Prostate gland (tissue), 2 donors: ENCODE data around the gene MMP23B. TPM values are rescaled to one million over a fixed set of nuclear protein-coding genes. Genes with fewer than 3 reads are reported as not detected.
A peak's percentile ranks its signal among the peaks of the same experiment; 100 is the strongest.
"Not testable (repeated sequence)": the region's sequence is repeated elsewhere in the genome, so short reads cannot be mapped to it uniquely, and the experiment has no call there.

Experiments
- DNase-seq: peaks from one replicate; pipeline ENCODE4 v3.0.0-alpha.2; 2019; ENCODE audit warnings: low spot score
- H3K27ac ChIP-seq, 2 donors: fragments of 200-600 bp; sonication (generic); 2 replicates each; pipeline ENCODE4 v1.5.1; 2017 to 2019
- H3K27me3 ChIP-seq: fragments of 200-600 bp; sonication (generic); replicated peaks from 2 replicates; pipeline ENCODE4 v1.5.1; 2019; ENCODE audit not compliant: insufficient read depth
- H3K36me3 ChIP-seq, 2 donors: fragments of 200-600 bp; sonication (generic); 1 replicate in 1 of 2; 2 replicates in 1 of 2; pipeline versions ENCODE4 v1.5.1 to v1.8.1; 2017 to 2019
- H3K4me1 ChIP-seq: fragments of 200-600 bp; sonication (generic); replicated peaks from 2 replicates; pipeline ENCODE4 v1.5.1; 2019
- H3K4me3 ChIP-seq, 2 donors: fragments of 200-600 bp; sonication (generic); 2 replicates each; pipeline ENCODE4 v1.5.1; 2017 to 2019
- H3K9me3 ChIP-seq: fragments of 200-600 bp; sonication (generic); 2 replicates; pipeline ENCODE4 v1.5.1; 2017
- POLR2A ChIP-seq: fragments of 450-650 bp; IDR thresholded peaks from one replicate; pipeline ENCODE4 v1.6.1; 2016; ENCODE audit warnings: antibody characterized with exemption, mild to moderate bottlenecking
- POLR2AphosphoS5 ChIP-seq: sonication (generic); formaldehyde crosslinking; IDR thresholded peaks from one replicate; pipeline ENCODE4 v1.6.1; 2017; ENCODE audit warnings: antibody characterized with exemption
- WGBS: methylation state at CpG from one replicate; pipeline ENCODE4 v1.1.5; 2018; 5-methylcytosine and 5-hydroxymethylcytosine counted together
- intact Hi-C: fragments of 100-400 bp; cut with DNase I; formaldehyde crosslinking; loops from one replicate; pipeline ENCODE4 v1.14.2; 2022
- total RNA-seq, 2 donors: library from RNA; depleted of rRNA; stranded (reverse); fragments of >200 nt; gene quantifications; one replicate each; pipeline ENCODE4 v1.1.0, GENCODE V29; 2016
- TF ChIP-seq, protein P1 (sequence below), 4 experiments: fragments of 200-600 bp in 2 of 4; fragments of 450-650 bp in 2 of 4; sonication (generic) in 2 of 4; IDR thresholded peaks; 1 replicate in 3 of 4; 2 replicates in 1 of 4; pipeline ENCODE4 v1.5.1; 2016 to 2019; ENCODE audit warnings: antibody characterized with exemption in 4 of 4, mild to moderate bottlenecking in 2 of 4, moderate library complexity in 2 of 4

The MMP23B gene
- total RNA-seq, 2 donors from 2014 or later: 4.4 to 55.4 TPM

DNA sequence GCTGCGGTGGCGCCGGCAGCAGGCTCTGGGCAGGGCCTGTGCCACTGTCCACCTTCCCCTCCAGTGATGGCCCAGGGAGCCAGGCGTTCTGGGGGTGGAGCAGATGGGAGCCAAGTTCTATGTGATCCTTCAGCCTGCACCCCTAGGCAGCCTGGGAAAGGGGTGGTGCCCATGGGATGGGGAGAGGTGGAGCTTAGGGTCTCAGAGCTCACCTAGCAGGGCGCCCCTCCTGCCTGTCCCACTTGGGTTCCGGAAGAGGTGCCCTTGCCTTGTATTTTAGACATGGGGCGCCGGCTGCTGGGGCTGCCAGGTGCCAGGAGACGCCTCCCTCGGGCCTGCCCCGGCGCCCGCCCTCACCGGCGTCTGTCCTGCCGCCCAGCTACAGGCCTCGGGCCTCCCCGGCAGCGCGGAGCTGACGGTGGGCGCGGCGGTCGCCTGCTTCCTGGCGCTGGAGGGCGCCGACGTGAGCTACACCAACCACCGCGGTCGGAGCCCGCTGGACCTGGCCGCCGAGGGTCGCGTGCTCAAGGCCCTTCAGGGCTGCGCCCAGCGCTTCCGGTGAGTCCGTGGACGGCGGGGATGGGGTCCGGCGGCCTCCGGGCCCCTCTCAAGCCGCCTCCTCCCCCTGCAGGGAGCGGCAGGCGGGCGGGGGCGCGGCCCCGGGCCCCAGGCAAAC lies 3.1 kb upstream of the MMP23B start:
- peaks cover 9% of the 10 kb centered on the region for H3K27me3 ChIP-seq
- no peak overlapping the region for H3K27ac ChIP-seq
- H3K36me3 ChIP-seq: no peaks in the 10 kb centered on the region
- intact Hi-C loops: loop anchor here (10.0 kb wide), 1 partner anchor 46 kb away; no protein-coding TSS in a partner anchor
- H3K4me1 ChIP-seq: no peaks in the 10 kb centered on the region
- TF ChIP-seq POLR2A (no peak), POLR2AphosphoS5 (no peak)
- TF ChIP-seq, protein P1, sequence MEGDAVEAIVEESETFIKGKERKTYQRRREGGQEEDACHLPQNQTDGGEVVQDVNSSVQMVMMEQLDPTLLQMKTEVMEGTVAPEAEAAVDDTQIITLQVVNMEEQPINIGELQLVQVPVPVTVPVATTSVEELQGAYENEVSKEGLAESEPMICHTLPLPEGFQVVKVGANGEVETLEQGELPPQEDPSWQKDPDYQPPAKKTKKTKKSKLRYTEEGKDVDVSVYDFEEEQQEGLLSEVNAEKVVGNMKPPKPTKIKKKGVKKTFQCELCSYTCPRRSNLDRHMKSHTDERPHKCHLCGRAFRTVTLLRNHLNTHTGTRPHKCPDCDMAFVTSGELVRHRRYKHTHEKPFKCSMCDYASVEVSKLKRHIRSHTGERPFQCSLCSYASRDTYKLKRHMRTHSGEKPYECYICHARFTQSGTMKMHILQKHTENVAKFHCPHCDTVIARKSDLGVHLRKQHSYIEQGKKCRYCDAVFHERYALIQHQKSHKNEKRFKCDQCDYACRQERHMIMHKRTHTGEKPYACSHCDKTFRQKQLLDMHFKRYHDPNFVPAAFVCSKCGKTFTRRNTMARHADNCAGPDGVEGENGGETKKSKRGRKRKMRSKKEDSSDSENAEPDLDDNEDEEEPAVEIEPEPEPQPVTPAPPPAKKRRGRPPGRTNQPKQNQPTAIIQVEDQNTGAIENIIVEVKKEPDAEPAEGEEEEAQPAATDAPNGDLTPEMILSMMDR (IDR thresholded peaks at IDR 0.05): no peak
- no peak for DNase-seq
- H3K9me3 ChIP-seq: no peaks in the 10 kb centered on the region
- 79% methylated on average over 44 of the region's 53 CpGs for WGBS
- H3K4me3 ChIP-seq: no peak overlapping the region

DNA sequence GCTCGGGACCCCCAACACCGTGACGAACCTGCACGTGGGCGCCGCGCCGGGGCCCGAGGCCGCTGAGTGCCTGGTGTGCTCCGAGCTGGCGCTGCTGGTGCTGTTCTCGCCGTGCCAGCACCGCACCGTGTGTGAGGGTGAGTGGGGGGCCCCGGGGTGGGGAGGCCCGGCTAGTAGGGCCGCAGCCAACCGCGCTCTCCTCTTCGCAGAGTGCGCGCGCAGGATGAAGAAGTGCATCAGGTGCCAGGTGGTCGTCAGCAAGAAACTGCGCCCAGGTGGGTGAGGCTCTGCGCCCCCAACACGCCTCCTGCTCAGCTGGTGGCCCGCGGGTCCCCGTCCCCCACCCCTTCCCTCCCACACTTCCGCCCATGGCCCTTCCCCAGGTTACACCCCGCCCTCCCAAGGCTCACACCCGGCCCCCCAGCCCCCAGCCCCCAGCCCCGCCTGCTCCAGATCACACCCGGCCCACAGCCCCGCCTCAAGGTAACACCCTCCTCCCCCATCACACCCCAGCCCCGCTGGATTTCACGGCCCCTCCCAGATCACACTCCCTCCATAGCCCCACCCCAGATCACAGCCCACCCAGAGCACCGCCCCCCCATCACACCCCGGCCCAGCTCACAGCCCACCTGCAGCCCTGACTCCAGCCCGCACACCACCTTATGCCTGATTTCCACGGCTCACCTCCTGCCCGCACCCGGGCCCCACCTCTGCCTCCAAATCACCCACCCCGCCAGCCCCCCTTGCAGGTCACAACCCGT lies 2.4 kb upstream of the MMP23B start:
- peaks cover 9% of the 10 kb centered on the region for H3K27me3 ChIP-seq
- no peak overlapping the region for H3K27ac ChIP-seq
- no peaks in the 10 kb centered on the region for H3K36me3 ChIP-seq
- TF ChIP-seq, protein P1 (IDR thresholded peaks at IDR 0.05): no peak
- TF ChIP-seq POLR2AphosphoS5 (no peak), POLR2A (no peak)
- no peak overlapping the region for H3K4me3 ChIP-seq
- no peak for DNase-seq
- WGBS: 69% methylated on average over 40 of the region's 48 CpGs
- intact Hi-C loops: loop anchor here (10.0 kb wide), 1 partner anchor 45 kb away; no protein-coding TSS in a partner anchor
- H3K9me3 ChIP-seq: no peaks in the 10 kb centered on the region
- H3K4me1 ChIP-seq: no peaks in the 10 kb centered on the region

DNA sequence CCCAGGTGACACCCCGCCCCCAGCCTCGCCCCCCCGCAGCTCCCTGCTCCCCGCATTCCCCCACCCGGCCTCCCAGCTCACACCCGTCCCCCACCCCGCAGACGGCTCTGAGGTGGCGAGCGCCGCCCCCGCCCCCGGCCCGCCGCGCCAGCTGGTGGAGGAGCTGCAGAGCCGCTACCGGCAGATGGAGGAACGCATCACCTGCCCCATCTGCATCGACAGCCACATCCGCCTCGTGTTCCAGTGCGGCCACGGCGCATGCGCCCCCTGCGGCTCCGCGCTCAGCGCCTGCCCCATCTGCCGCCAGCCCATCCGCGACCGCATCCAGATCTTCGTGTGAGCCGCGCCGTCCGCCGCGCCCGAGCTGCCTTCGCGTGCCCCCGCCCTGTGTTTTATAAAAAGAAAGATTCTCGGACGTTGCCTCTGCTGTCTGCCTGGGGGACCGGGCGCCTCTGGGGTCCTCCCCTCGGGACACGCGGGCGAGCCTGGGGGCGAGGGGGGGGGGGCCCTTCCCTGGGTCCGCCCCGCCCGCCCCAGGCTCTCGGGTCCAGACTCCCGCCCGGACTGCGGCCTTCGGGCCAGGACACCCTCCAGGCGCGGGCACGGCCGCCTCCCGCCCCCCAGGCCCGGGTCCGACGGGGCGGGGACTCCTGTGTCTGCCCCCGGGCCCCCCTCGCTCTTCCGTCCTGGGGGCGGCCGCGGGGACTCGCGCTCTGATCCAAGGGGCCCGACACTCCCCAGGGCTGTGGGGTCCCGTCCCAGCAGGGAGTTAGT lies 1.6 kb upstream of the MMP23B start:
- intact Hi-C loops: no loop called here
- peak; percentile 46 for DNase-seq
- H3K27ac ChIP-seq: peak overlapping the region; percentile 48 to 66

DNA sequence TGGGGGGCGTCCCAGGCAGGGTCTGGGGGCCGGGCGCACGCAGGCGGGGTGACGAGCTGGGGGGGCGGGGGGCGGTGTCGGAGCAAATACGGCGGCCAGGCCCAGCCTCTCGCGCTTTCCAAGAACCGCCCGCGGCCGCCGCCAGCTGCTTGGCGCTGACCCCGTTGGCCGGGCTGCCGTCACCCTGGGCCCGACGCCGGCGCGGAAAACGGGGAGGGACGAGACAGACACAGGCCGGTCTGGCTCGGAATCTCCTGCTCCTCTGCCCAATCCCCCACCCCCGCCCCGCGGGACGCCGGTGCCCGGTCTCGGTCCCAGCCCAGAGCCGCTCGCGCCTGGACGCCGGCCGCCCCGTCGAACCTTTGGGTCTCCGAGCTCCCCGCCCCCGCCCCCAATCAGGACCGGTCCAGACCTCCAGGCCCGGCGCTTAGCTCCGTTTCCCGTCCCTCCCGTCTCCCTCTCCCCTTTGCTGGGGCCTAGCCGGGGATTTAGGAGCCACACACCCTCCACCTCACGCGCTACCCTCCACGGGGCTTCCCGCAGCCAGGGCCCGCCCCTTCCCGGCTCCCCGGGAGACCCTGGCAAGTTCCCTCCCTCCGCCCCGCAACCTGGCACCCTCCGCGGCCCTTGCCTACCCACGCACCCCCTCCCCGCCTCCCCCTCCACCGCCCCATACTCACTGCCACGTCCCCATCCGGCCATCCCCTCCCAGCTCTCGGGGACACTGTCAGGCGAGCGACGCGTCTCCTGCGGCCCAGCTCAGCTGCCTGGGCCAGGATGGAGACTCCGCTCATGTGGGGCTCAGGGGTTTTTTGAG lies 800 bp upstream of the MMP23B start:
- H3K36me3 ChIP-seq: no peaks in the 10 kb centered on the region
- WGBS: 8% methylated on average over 28 of the region's 79 CpGs
- intact Hi-C loops: no loop called here
- DNase-seq: no peak
- H3K27ac ChIP-seq: peak overlapping the region; percentile 48 to 66
- H3K27me3 ChIP-seq: peaks cover 9% of the 10 kb centered on the region
- TF ChIP-seq, protein P1 (IDR thresholded peaks at IDR 0.05): no peak
- TF ChIP-seq POLR2A: no peak
- TF ChIP-seq POLR2AphosphoS5: no peak
- H3K9me3 ChIP-seq: no peaks in the 10 kb centered on the region
- no peaks in the 10 kb centered on the region for H3K4me1 ChIP-seq
- peak overlapping the region in 1 of 2 donors; percentile 8 for H3K4me3 ChIP-seq

More for the DNA sequence above, 1.6 kb upstream of the MMP23B start:
- H3K4me3 ChIP-seq: no peak overlapping the region
- 13% methylated on average over 46 of the region's 81 CpGs for WGBS
- H3K9me3 ChIP-seq: no peaks in the 10 kb centered on the region
- no peaks in the 10 kb centered on the region for H3K36me3 ChIP-seq
- TF ChIP-seq, protein P1 (IDR thresholded peaks at IDR 0.05): no peak
- TF ChIP-seq POLR2AphosphoS5 (peak; percentile 24), POLR2A (peak; percentile 18)
- no peaks in the 10 kb centered on the region for H3K4me1 ChIP-seq
- peaks cover 9% of the 10 kb centered on the region for H3K27me3 ChIP-seq

DNA sequence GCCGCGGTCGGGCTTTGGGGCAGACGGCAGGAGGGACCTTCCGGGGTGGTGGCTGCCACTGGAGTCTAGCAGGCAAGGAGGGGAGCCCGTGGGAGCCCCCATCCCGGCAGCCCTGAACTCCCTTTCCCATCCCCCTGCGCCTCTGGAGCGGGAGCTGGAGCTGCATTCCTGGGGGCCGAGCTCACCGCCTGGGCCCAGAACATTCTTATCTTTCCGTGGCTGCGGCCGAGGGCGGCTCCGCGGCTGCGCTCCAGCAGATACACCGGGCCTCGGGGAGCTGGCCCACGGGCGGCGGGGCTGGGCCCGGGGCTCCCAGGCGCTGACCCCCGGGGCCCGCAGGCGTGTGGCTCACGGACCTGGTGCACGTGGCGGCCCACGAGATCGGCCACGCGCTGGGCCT lies 1.4 kb downstream of the MMP23B start:
- no CpG with 5 or more reads among the region's 35 CpGs for WGBS
- H3K4me1 ChIP-seq, DNase-seq, H3K4me3 ChIP-seq, H3K27ac ChIP-seq, H3K36me3 ChIP-seq, H3K27me3 ChIP-seq, intact Hi-C loops, H3K9me3 ChIP-seq: not testable (repeated sequence)

DNA sequence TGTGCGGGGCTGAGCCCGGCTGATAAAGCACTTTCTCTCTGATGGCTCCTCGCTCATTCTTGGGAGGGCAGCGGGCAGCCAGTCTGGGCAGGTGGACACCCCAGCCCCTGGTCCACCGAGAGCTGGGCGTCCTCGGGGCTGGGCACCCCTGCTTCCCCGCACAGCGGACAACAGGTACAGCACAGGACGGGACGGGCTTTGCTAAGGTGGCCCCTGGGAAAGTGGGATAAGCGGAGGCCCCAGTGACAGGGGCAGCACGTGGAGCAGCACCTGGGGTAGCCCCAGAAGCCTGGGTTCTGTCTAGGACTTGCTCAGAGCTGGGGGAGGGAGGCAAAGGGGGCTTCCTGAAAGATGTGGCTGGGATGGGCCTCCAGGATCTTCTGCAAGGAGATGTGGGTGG lies 2.6 kb downstream of the MMP23B start:
- DNase-seq, H3K36me3 ChIP-seq: not testable (repeated sequence)
- WGBS: 98% methylated on average over 10 of the region's 13 CpGs

More for the DNA sequence above, 2.6 kb downstream of the MMP23B start:
- H3K4me3 ChIP-seq, H3K4me1 ChIP-seq, H3K27ac ChIP-seq, H3K27me3 ChIP-seq, intact Hi-C loops, H3K9me3 ChIP-seq: not testable (repeated sequence)
